Esophagus (tissue), 2 donors: ENCODE data around the gene HMGCL. TPM values are rescaled to one million over a fixed set of nuclear protein-coding genes. Genes with fewer than 3 reads are reported as not detected.
"Not testable (repeated sequence)": the region's sequence is repeated elsewhere in the genome, so short reads cannot be mapped to it uniquely, and the experiment has no call there.

Experiments used
- H3K27ac ChIP-seq, 2 donors: one replicate each; pipeline ENCODE4 v1.5.1; 2013; ENCODE audit warnings: low read depth in 2 of 2, mild to moderate bottlenecking in 2 of 2, inconsistent platforms in 1 of 2, low read length in 1 of 2, moderate library complexity in 1 of 2
- H3K27me3 ChIP-seq, 2 donors: one replicate each; pipeline ENCODE4 v1.6.1; 2013; ENCODE audit warnings: low read length in 2 of 2, control low read depth in 1 of 2, mild to moderate bottlenecking in 1 of 2; ENCODE audit not compliant: insufficient read depth in 2 of 2, control insufficient read depth in 1 of 2
- H3K36me3 ChIP-seq, 2 donors: one replicate each; pipeline ENCODE4 v1.6.1; 2013; ENCODE audit warnings: low read length in 1 of 2; ENCODE audit not compliant: control insufficient read depth in 2 of 2, insufficient read depth in 2 of 2
- H3K4me1 ChIP-seq, 2 donors: one replicate each; pipeline ENCODE4 v1.6.1; 2013; ENCODE audit warnings: low read length in 1 of 2; ENCODE audit not compliant: control insufficient read depth in 2 of 2, insufficient read depth in 2 of 2
- H3K4me3 ChIP-seq, 2 donors: one replicate each; pipeline ENCODE4 v1.5.1; 2013; ENCODE audit warnings: low read length in 2 of 2, mild to moderate bottlenecking in 2 of 2, low read depth in 1 of 2, moderate library complexity in 1 of 2
- H3K9me3 ChIP-seq, 2 donors: one replicate each; pipeline ENCODE4 v1.6.1; 2013; ENCODE audit warnings: mild to moderate bottlenecking in 2 of 2, low read depth in 1 of 2, low read length in 1 of 2, moderate library complexity in 1 of 2; ENCODE audit not compliant: control insufficient read depth in 2 of 2, insufficient read depth in 1 of 2
- WGBS, 2 donors: extraction: QIAGEN DNeasy Blood & Tissue Kit; methylation state at CpG; one replicate each; pipeline ENCODE4 v1.1.7; 2013; 5-methylcytosine and 5-hydroxymethylcytosine counted together
- polyA plus RNA-seq, 2 donors: library from polyadenylated mRNA; stranded (reverse); fragments of 200-250 nt; gene quantifications; one replicate each; pipeline ENCODE4 v1.2.3, GENCODE V29; 2013
- donor health status: healthy with polysubstance abuse.
- donor health status: Bipolar disorder and iron deficiency.

HMGCL gene
- polyA plus RNA-seq, 2 donors: 16.8 to 27.4 TPM

DNA sequence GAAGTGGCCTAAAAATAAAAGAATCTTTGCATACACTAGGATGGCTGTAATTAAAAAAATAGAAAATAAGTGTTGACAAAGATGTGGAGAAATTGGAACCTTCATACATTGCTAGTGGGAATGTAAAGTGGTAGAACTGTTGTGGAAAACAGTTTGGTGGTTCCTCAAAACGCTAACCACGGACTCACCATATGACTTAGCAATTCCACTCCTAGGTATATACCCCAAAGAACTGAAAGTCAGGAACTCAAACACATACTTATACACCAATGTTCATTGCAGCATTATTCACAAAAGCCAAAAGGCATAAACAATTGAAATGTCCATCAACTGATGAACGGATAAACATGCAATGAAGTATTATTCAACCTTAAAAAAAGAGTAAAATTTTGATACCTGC lies 10.8 kb upstream of the HMGCL start:
- no peaks in the 10 kb centered on the region for H3K9me3 ChIP-seq
- no peak overlapping the region for H3K4me3 ChIP-seq
- H3K4me1 ChIP-seq: peaks cover 0 to 6% of the 10 kb centered on the region in 2 donors
- H3K27me3 ChIP-seq: no peaks in the 10 kb centered on the region
- WGBS, 2 donors: 78 to 79% methylated on average over 3 of the region's 3 CpGs
- no peaks in the 10 kb centered on the region for H3K36me3 ChIP-seq
- H3K27ac ChIP-seq: no peak overlapping the region

- not testable (repeated sequence) for H3K27ac ChIP-seq, H3K4me3 ChIP-seq, H3K4me1 ChIP-seq, H3K27me3 ChIP-seq, H3K36me3 ChIP-seq, H3K9me3 ChIP-seq
- WGBS, 2 donors: 67 to 68% methylated on average over 6 of the region's 6 CpGs
These were observed 8.9 kb upstream of the HMGCL start for GRCh38 chr1:23834156-23834555.

GRCh38 chr1:23827717-23828116 lies 2.5 kb upstream of the HMGCL start:
- H3K27ac ChIP-seq: no peak overlapping the region
- no peaks in the 10 kb centered on the region for H3K4me1 ChIP-seq
- no peaks in the 10 kb centered on the region for H3K36me3 ChIP-seq
- WGBS, 2 donors: 82 to 97% methylated on average over 1 of the region's 1 CpG
- H3K4me3 ChIP-seq: no peak overlapping the region
- H3K9me3 ChIP-seq: no peaks in the 10 kb centered on the region
- H3K27me3 ChIP-seq: no peaks in the 10 kb centered on the region

DNA sequence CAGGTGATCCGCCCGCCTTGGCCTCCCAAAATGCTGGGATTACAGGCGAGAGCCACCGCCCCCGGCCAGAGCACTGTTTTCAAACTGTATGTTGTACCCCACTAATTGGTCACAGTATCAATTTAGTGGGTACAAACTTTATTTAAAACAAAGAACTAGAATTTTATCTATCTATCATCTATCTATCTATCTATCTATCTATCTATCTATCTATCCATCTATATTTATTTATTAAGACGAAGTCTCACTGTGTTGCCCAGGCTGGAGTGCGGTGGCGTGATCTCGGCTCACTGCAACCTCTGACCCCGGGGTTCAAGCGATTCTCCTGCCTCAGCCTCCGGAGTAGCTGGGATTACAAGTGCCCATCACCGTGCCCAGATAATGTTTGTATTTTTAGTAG lies 1.4 kb upstream of the HMGCL start:
- H3K4me3 ChIP-seq, H3K4me1 ChIP-seq, H3K36me3 ChIP-seq, H3K9me3 ChIP-seq, H3K27me3 ChIP-seq, H3K27ac ChIP-seq: not testable (repeated sequence)
- WGBS, 2 donors: 96 to 97% methylated on average over 13 of the region's 13 CpGs

DNA sequence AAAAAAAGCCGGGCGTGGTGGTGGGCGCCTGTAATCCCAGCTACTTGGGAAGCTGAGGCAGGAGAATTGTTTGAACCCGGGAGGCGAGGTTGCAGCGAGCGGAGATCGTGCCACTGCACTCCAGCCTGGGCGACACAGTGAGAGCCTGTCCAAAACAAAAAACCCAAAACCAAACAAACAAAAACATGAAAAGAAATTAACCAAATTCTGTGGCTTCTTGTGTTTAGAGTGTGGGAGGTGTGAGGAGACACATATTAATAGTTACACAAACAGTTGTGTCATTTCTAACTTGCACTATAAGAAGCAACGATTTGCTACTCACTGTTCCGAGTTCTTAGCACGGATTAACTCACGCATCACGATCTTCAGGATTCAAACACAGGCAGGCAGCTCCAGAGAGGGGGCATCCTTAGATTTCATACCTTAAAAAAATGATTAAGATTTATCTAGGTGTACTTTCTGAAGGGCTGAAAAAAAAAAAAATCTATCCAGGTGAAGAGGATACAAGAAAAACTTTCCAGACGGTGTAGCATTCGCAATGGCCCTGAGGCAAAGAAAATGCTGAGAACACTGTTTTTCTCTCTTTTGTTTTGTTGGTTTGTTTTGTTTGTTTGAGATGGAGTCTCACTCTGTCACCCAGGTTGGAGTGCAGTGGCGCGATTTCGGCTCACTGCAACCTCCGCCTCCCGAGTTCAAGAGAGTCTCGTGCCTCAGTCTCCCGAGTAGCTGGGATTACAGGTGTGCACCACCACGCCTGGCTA lies 713 bp upstream of the HMGCL start:
- WGBS, 2 donors: 52 to 54% methylated on average over 24 of the region's 24 CpGs
- Histone ChIP-seq H3K27me3 (no peaks in the 10 kb centered on the region), H3K36me3 (no peaks in the 10 kb centered on the region), H3K4me1 (no peaks in the 10 kb centered on the region), H3K27ac (no peak overlapping the region), H3K9me3 (no peaks in the 10 kb centered on the region), H3K4me3 (peak overlapping the region; percentile 98 to 99)

- H3K9me3 ChIP-seq: no peaks in the 10 kb centered on the region
- peak overlapping the region; percentile 98 to 99 for H3K4me3 ChIP-seq
- H3K27ac ChIP-seq: peak overlapping the region; percentile 95 to 97
- H3K36me3 ChIP-seq: no peaks in the 10 kb centered on the region
- H3K4me1 ChIP-seq: no peaks in the 10 kb centered on the region
- no peaks in the 10 kb centered on the region for H3K27me3 ChIP-seq
- 3% methylated on average over 8 of the region's 8 CpGs for WGBS, 2 donors
These were observed 536 bp downstream of the HMGCL start for GRCh38 chr1:23824711-23825075.

DNA sequence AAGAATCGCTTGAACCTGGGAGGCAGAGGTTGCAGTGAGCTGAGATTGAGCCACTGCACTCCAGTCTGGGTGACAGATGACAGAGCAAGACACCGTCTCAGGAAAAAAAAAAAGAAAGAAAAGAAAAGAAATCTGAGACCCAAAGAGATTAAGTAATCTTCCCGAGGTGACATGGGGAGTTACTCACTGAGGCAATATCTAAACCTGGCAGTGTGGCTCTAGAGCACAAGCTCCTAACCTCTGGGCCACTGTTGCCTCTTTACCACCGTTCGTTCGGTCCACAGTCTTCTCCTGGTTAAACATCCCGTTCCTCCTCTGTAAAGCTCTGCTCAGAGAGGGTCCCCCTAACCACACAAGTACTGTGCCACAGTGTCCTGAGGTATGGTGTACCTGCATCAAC lies 1.5 kb downstream of the HMGCL start:
- Histone ChIP-seq H3K4me1 (no peaks in the 10 kb centered on the region), H3K4me3 (no peak overlapping the region), H3K9me3 (no peaks in the 10 kb centered on the region), H3K27me3 (no peaks in the 10 kb centered on the region), H3K36me3 (no peaks in the 10 kb centered on the region), H3K27ac (no peak overlapping the region)
- 86 to 87% methylated on average over 7 of the region's 7 CpGs for WGBS, 2 donors

DNA sequence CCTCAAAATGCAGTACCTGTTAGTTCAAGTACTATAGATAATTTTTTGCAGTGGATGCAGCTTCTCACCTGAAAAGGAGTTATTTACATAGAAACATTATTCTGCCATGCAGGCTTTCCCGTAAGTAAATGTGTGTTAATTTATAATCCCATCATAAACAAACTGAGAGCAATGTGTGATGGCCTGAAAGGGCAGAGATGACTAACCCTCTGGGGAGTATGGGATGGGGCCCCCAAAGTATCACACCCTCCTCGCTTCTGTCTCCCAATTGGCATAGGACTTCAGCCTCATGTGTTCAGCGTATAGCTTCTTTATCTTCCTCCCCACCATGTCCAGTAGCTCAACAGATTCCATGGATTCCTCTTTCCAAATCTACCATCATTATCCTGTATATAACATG lies 7.6 kb downstream of the HMGCL start:
- Histone ChIP-seq H3K36me3 (peaks cover 8 to 15% of the 10 kb centered on the region in 2 donors), H3K4me1 (no peaks in the 10 kb centered on the region), H3K27ac (no peak overlapping the region), H3K4me3 (no peak overlapping the region), H3K27me3 (no peaks in the 10 kb centered on the region), H3K9me3 (no peaks in the 10 kb centered on the region)
- WGBS, 2 donors: 86 to 91% methylated on average over 3 of the region's 3 CpGs

DNA sequence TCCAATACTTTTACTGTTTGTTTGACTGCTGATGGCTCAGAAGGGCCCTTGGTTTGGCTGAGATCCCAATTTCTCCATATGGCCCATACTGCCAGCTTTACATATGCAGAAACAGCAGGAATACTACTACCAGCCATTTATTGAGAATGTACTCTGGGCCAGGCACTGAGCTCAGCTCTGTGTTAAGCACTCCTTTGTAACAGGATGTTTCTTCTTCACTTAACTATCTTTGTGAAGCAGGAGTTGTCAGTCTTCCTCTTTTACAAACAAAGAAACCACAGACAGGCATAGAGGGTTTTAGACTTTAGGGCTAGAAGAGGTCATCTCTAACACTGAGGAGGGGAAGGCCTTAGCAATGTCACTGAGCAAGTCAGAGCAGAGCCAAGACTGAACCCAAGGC lies 8.3 kb downstream of the HMGCL start:
- no peaks in the 10 kb centered on the region for H3K4me1 ChIP-seq
- H3K9me3 ChIP-seq: no peaks in the 10 kb centered on the region
- no peak overlapping the region for H3K27ac ChIP-seq
- no peaks in the 10 kb centered on the region for H3K27me3 ChIP-seq
- H3K4me3 ChIP-seq: no peak overlapping the region
- peaks cover 8 to 15% of the 10 kb centered on the region in 2 donors for H3K36me3 ChIP-seq

DNA sequence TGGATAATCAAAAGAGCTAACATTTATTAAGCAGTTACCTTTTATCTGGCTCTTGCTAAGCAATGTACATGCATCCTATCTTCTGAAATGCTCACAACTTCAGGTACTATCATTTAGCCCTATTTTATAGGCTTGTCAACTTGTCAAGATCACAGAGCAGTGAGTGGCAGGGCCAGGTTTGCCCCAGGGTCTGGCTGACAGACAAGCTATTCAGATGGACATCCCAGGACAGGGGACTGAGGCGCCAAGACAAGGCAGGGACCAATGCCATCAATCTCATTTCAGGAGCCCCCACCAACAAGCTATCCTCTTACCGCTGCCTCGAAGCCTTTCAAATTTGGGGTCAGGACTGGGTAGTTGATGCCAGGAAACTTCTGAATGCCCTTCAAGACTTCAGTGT lies 8.9 kb downstream of the HMGCL start:
- Histone ChIP-seq H3K4me3 (no peak overlapping the region), H3K4me1 (no peaks in the 10 kb centered on the region), H3K27me3 (no peaks in the 10 kb centered on the region), H3K9me3 (no peaks in the 10 kb centered on the region), H3K27ac (no peak overlapping the region), H3K36me3 (peaks cover 8 to 15% of the 10 kb centered on the region in 2 donors)
- WGBS, 2 donors: 95 to 100% methylated on average over 3 of the region's 3 CpGs
